Mesenchymal stem cell (in vitro differentiated cells and primary cell): ENCODE data around the gene KRTAP10-1.

Experiments
- DNase-seq: peaks from one replicate; pipeline ENCODE4 v3.0.0-alpha.2; 2013
- H2AFZ ChIP-seq: one replicate; pipeline ENCODE4 v1.6.1; 2013; ENCODE audit warnings: low read depth, mild to moderate bottlenecking, control low read depth, inconsistent platforms, low read length, moderate library complexity
- H2AK5ac ChIP-seq: 2 replicates; pipeline ENCODE4 v1.6.1; 2013; ENCODE audit warnings: low read length, moderate library complexity, mild to moderate bottlenecking, inconsistent platforms; ENCODE audit not compliant: severe bottlenecking
- H2BK120ac ChIP-seq: one replicate; pipeline ENCODE4 v1.6.1; 2013; ENCODE audit warnings: low read depth, mild to moderate bottlenecking, inconsistent platforms, low read length, moderate library complexity
- H2BK12ac ChIP-seq, 2 experiments: one replicate each; pipeline ENCODE4 v1.6.1; 2013; ENCODE audit warnings: inconsistent platforms in 2 of 2, low read length in 2 of 2, mild to moderate bottlenecking in 2 of 2, moderate library complexity in 2 of 2, control low read depth in 1 of 2
- H2BK15ac ChIP-seq: one replicate; pipeline ENCODE4 v1.6.1; 2013; ENCODE audit warnings: mild to moderate bottlenecking, low read depth, inconsistent platforms; ENCODE audit not compliant: poor library complexity, severe bottlenecking
- H2BK5ac ChIP-seq: 2 replicates; pipeline ENCODE4 v1.6.1; 2013; ENCODE audit warnings: low read depth, mild to moderate bottlenecking, low read length, control low read depth, inconsistent platforms; ENCODE audit not compliant: poor library complexity, severe bottlenecking
- H3K14ac ChIP-seq, 2 experiments: one replicate each; pipeline ENCODE4 v1.6.1; 2013; ENCODE audit warnings: inconsistent platforms in 2 of 2, low read length in 2 of 2, control low read depth in 1 of 2, mild to moderate bottlenecking in 1 of 2, moderate library complexity in 1 of 2
- H3K18ac ChIP-seq, 2 experiments: one replicate each; pipeline ENCODE4 v1.6.1; 2013; ENCODE audit warnings: inconsistent platforms in 2 of 2, low read length in 2 of 2, control low read depth in 1 of 2, low read depth in 1 of 2, mild to moderate bottlenecking in 1 of 2
- H3K23ac ChIP-seq, 2 experiments: one replicate each; pipeline ENCODE4 v1.6.1; 2013; ENCODE audit warnings: inconsistent platforms in 2 of 2, low read length in 2 of 2, mild to moderate bottlenecking in 2 of 2, moderate library complexity in 2 of 2, control low read depth in 1 of 2
- H3K27ac ChIP-seq: 2 replicates; pipeline ENCODE4 v1.5.1; 2013; ENCODE audit warnings: mild to moderate bottlenecking, moderate library complexity, low read length, control low read depth, inconsistent platforms; ENCODE audit not compliant: poor library complexity, severe bottlenecking
- H3K27me3 ChIP-seq, 2 experiments: 2 replicates each; pipeline versions ENCODE4 v1.6.1 to v1.7.0; 2013; ENCODE audit warnings: low read length in 2 of 2, mild to moderate bottlenecking in 2 of 2, moderate library complexity in 2 of 2, control low read depth in 1 of 2, inconsistent platforms in 1 of 2; ENCODE audit not compliant: control insufficient read depth in 1 of 2, insufficient read depth in 1 of 2
- H3K36me3 ChIP-seq, 2 experiments: 2 replicates each; pipeline versions ENCODE4 v1.6.1 to v1.7.0; 2013; ENCODE audit warnings: low read length in 2 of 2, control low read depth in 1 of 2, inconsistent platforms in 1 of 2, low read depth in 1 of 2, mild to moderate bottlenecking in 1 of 2; ENCODE audit not compliant: insufficient read depth in 2 of 2, control insufficient read depth in 1 of 2
- H3K4ac ChIP-seq, 2 experiments: one replicate each; pipeline ENCODE4 v1.6.1; 2013; ENCODE audit warnings: inconsistent platforms in 2 of 2, low read length in 2 of 2, mild to moderate bottlenecking in 2 of 2, moderate library complexity in 2 of 2, control low read depth in 1 of 2, low read depth in 1 of 2
- H3K4me1 ChIP-seq: 2 replicates; pipeline ENCODE4 v1.6.1; 2013; ENCODE audit warnings: low read depth, low read length, control low read depth; ENCODE audit not compliant: control insufficient read depth, insufficient read depth
- H3K4me2 ChIP-seq: 2 replicates; pipeline ENCODE4 v1.6.1; 2013; ENCODE audit warnings: low read length, mild to moderate bottlenecking, inconsistent platforms; ENCODE audit not compliant: poor library complexity, severe bottlenecking
- H3K4me3 ChIP-seq, 2 experiments: 2 replicates each; pipeline versions ENCODE4 v1.5.1 to v1.7.0; 2013; ENCODE audit warnings: low read length in 2 of 2, mild to moderate bottlenecking in 2 of 2, control low read depth in 1 of 2, low read depth in 1 of 2; ENCODE audit not compliant: insufficient read depth in 1 of 2
- H3K79me1 ChIP-seq: replicated peaks from 2 replicates; pipeline ENCODE4 v1.6.1; 2013; ENCODE audit warnings: mild to moderate bottlenecking, control low read depth, low read length, inconsistent platforms; ENCODE audit not compliant: poor library complexity, severe bottlenecking
- H3K9ac ChIP-seq: 2 replicates; pipeline ENCODE4 v1.7.0; 2013; ENCODE audit warnings: mild to moderate bottlenecking, low read length, moderate library complexity
- H3K9me3 ChIP-seq: 2 replicates; pipeline ENCODE4 v1.7.0; 2013; ENCODE audit warnings: mild to moderate bottlenecking, low read length; ENCODE audit not compliant: control insufficient read depth
- H4K8ac ChIP-seq: one replicate; pipeline ENCODE4 v1.6.1; 2013; ENCODE audit warnings: inconsistent platforms, mild to moderate bottlenecking, low read length, moderate library complexity
- H4K91ac ChIP-seq: one replicate; pipeline ENCODE4 v1.6.1; 2013; ENCODE audit warnings: mild to moderate bottlenecking, low read length, inconsistent platforms
- WGBS: methylation state at CpG from one replicate; pipeline ENCODE4 v1.1.7; 2013; ENCODE audit warnings: mixed read lengths; 5-methylcytosine and 5-hydroxymethylcytosine counted together

The KRTAP10-1 gene

GRCh38 chr21:44514746-44515358 is 25.1 kb downstream of the KRTAP10-1 start:
- Histone ChIP-seq H3K4me1 (peaks cover 9% of the 10 kb centered on the region), H3K4ac (no peak overlapping the region), H3K14ac (no peak overlapping the region), H3K9me3 (peaks cover 3% of the 10 kb centered on the region), H3K23ac (no peak overlapping the region), H3K4me2 (no peak overlapping the region), H3K18ac (no peak overlapping the region), H3K27ac (no peak overlapping the region), H3K9ac (no peak overlapping the region), H2BK12ac (no peak overlapping the region), H3K27me3 (peaks cover 4 to 21% of the 10 kb centered on the region in 2 experiments), H2BK5ac (no peak overlapping the region), H2AFZ (no peak overlapping the region), H2BK120ac (no peak overlapping the region), H4K8ac (no peak overlapping the region), H2AK5ac (no peak overlapping the region), H2BK15ac (no peak overlapping the region), H3K4me3 (no peak overlapping the region), H3K79me1 (no peaks in the 10 kb centered on the region), H4K91ac (no peak overlapping the region), H3K36me3 (no peaks in the 10 kb centered on the region)
- WGBS, result 93% methylated on average over 10 of the region's 11 CpGs
- DNase-seq, result no peak

GRCh38 chr21:44514218-44514520 is 25.8 kb downstream of the KRTAP10-1 start:
- Histone ChIP-seq H3K27ac (no peak overlapping the region), H2BK5ac (no peak overlapping the region), H3K27me3 (peaks cover 4 to 25% of the 10 kb centered on the region in 2 experiments), H3K4me2 (no peak overlapping the region), H3K79me1 (no peaks in the 10 kb centered on the region), H3K9me3 (peaks cover 3% of the 10 kb centered on the region), H2BK120ac (no peak overlapping the region), H4K8ac (no peak overlapping the region), H3K18ac (no peak overlapping the region), H2BK15ac (no peak overlapping the region), H2AFZ (no peak overlapping the region), H2BK12ac (no peak overlapping the region), H3K23ac (no peak overlapping the region), H3K36me3 (no peaks in the 10 kb centered on the region), H3K9ac (no peak overlapping the region), H4K91ac (no peak overlapping the region), H3K4me1 (peaks cover 9% of the 10 kb centered on the region), H3K4me3 (no peak overlapping the region), H2AK5ac (no peak overlapping the region), H3K14ac (no peak overlapping the region), H3K4ac (no peak overlapping the region)
- WGBS, result 90% methylated on average over 7 of the region's 7 CpGs
- no peak for DNase-seq

DNA sequence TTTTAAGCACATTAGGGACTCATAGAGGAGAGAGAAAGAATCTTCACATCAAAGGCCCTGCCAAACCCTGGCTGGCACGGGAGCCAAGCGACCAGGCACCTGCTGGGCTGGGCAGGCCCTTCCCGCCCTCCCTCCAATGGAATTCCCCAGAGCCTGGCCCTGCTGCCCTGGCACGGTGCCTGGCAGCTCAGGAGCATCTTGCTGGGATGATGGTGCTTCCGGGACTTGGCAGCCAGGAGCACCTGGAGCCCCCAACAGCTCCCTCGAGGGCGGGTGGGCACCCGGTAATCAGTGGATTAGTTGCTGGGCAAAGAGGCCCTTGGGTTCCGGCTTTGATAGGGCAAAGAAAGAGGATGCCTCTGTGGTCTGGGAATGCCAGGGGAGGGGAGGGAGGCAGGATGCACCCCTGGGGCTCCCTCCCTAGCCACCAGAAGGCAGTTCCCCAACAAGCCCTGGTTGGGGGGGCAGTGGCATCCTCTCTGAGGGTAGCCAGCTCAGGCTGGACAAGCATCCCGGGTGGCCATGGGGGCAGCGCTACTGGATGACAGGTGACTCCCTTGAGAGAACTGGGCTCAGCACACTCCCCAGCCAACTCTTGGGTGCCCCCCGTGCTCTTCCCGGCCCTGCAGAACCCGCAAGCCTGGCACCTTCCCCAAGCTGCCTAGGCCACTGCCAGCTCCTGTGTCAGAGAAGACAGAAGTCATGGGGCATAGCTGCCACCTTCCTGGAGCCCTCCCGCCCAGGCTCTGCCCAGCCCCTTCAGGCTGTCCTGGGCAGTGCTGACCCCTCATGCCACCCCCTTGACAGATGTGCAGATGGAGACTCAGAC is 26.4 kb downstream of the KRTAP10-1 start:
- Histone ChIP-seq H3K18ac (no peak overlapping the region), H2AFZ (no peak overlapping the region), H2BK12ac (no peak overlapping the region), H3K4me1 (peaks cover 9% of the 10 kb centered on the region), H2BK5ac (no peak overlapping the region), H2AK5ac (no peak overlapping the region), H3K23ac (no peak overlapping the region), H3K79me1 (no peaks in the 10 kb centered on the region), H3K9ac (no peak overlapping the region), H2BK120ac (no peak overlapping the region), H3K9me3 (peaks cover 3% of the 10 kb centered on the region), H4K91ac (no peak overlapping the region), H3K4me3 (no peak overlapping the region), H3K27me3 (peaks cover 9 to 30% of the 10 kb centered on the region in 2 experiments), H3K27ac (no peak overlapping the region), H3K4ac (no peak overlapping the region), H3K36me3 (no peaks in the 10 kb centered on the region), H3K4me2 (no peak overlapping the region), H2BK15ac (no peak overlapping the region), H3K14ac (no peak overlapping the region), H4K8ac (no peak overlapping the region)
- no peak for DNase-seq
- WGBS, result 90% methylated on average over 15 of the region's 15 CpGs

DNA sequence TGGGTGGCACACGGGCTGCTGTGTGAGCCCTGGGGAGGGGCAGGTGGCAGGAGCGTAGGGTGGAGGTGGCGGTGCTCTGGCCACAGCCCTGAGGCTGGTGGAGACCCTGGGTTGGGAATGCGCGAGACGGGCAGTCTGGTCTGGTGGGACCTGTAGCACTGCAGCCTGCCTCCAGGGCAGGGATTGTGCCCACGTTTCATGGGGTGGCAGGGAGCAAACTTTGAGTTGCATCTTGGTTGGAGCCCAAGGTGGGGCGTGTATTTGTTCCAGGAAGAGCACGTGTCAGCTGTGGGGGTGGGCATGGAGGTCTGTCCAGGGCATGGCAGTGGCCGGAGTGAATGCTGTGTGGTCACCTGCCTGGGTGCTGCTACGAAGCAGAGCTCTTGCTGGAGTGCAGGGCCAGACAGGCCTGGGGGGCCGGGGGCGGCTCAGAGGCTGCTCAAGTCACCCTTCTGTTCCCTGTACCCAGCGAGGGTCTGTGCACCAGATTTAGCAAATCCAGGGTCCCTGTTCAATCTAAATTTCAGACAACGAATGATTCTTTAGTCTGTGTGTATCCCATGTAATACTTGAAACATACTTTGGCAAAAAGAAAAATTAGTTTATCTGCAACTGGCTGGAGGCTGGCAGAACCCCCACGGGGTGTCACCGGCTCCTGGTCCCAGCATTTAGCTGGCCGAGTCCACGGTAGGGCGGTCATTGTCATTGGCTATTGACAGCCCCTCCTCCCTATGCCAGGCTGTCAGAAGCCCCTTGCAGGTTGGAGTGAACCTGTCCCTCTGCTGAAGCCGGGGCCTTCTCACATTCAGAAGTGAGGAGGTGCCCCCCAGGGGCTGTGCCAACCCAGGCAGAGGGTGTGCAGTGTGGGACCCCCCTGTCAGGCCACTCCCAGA is 27.3 kb downstream of the KRTAP10-1 start:
- H2AK5ac ChIP-seq, result no peak overlapping the region
- H3K4ac ChIP-seq, result no peak overlapping the region
- no peak overlapping the region for H3K27ac ChIP-seq
- H3K27me3 ChIP-seq, result peaks cover 16 to 39% of the 10 kb centered on the region in 2 experiments
- no peak overlapping the region for H3K14ac ChIP-seq
- H3K36me3 ChIP-seq, result no peaks in the 10 kb centered on the region
- H2BK5ac ChIP-seq, result no peak overlapping the region
- H3K4me2 ChIP-seq, result no peak overlapping the region
- H3K9ac ChIP-seq, result no peak overlapping the region
- no peak overlapping the region for H2BK12ac ChIP-seq
- H2AFZ ChIP-seq, result no peak overlapping the region
- no peaks in the 10 kb centered on the region for H3K79me1 ChIP-seq
- DNase-seq, result no peak
- peaks cover 3% of the 10 kb centered on the region for H3K9me3 ChIP-seq
- no peak overlapping the region for H2BK120ac ChIP-seq
- H4K91ac ChIP-seq, result no peak overlapping the region
- H2BK15ac ChIP-seq, result no peak overlapping the region
- H3K4me1 ChIP-seq, result peaks cover 9% of the 10 kb centered on the region
- no peak overlapping the region for H4K8ac ChIP-seq
- no peak overlapping the region for H3K4me3 ChIP-seq
- H3K23ac ChIP-seq, result no peak overlapping the region
- H3K18ac ChIP-seq, result no peak overlapping the region
- 87% methylated on average over 20 of the region's 21 CpGs for WGBS
